Endothelial cell of hepatic sinusoid (primary cell): ENCODE results near the gene YIF1B.
"Not testable (repeated sequence)": the region's sequence is repeated elsewhere in the genome, so short reads cannot be mapped to it uniquely, and the experiment has no call there.

Experiments
- in situ Hi-C: cut with HindIII; loops from 2 replicates; pipeline ENCODE4 v1.10.0; 2017; ENCODE audit warnings: low sequenced_read_pairs

The YIF1B gene

GRCh38 chr19:38315657-38316476, at the start of gene YIF1B:
Gene YIF1B (minus strand): TSS chr19:38315947. CDS start chr19:38315917, 30 bp downstream.
- in situ Hi-C loops: loop anchor here (5.0 kb wide), 1 partner anchor 64 kb away; no protein-coding TSS in a partner anchor

- in situ Hi-C loops: not testable (repeated sequence)
These were observed 47.4 kb upstream of the YIF1B start for GRCh38 chr19:38362946-38363688.

- in situ Hi-C loops: no loop called here
These were observed 46.6 kb upstream of the YIF1B start for GRCh38 chr19:38362076-38362945.

- in situ Hi-C loops: no loop called here
These were observed 45.9 kb upstream of the YIF1B start for GRCh38 chr19:38361633-38362075.

- in situ Hi-C loops: no loop called here
These were observed 45.3 kb upstream of the YIF1B start for GRCh38 chr19:38360839-38361631.

GRCh38 chr19:38360351-38360750, 44.6 kb upstream of the YIF1B start:
- in situ Hi-C loops: no loop called here

GRCh38 chr19:38359242-38360021, 43.7 kb upstream of the YIF1B start:
- in situ Hi-C loops: loop anchor here (5.0 kb wide), 3 partner anchors 92 to 168 kb away; no protein-coding TSS in a partner anchor

GRCh38 chr19:38358071-38358470, 42.3 kb upstream of the YIF1B start:
- in situ Hi-C loops: loop anchor here (5.0 kb wide), 3 partner anchors 91 to 169 kb away; no protein-coding TSS in a partner anchor

- in situ Hi-C loops: loop anchor here (5.0 kb wide), 3 partner anchors 89 to 171 kb away; no protein-coding TSS in a partner anchor
These were observed 40.3 kb upstream of the YIF1B start for GRCh38 chr19:38355728-38356725.

GRCh38 chr19:38352611-38353010, 36.9 kb upstream of the YIF1B start:
- in situ Hi-C loops: no loop called here

- in situ Hi-C loops: no loop called here
These were observed 36.2 kb upstream of the YIF1B start for GRCh38 chr19:38351865-38352395.

- in situ Hi-C loops: no loop called here
These were observed 35.1 kb upstream of the YIF1B start for GRCh38 chr19:38350883-38351282.

GRCh38 chr19:38346837-38347236, 31.1 kb upstream of the YIF1B start:
- in situ Hi-C loops: no loop called here

- in situ Hi-C loops: no loop called here
These were observed 25.2 kb upstream of the YIF1B start for GRCh38 chr19:38340927-38341326.

GRCh38 chr19:38339011-38339410, 23.3 kb upstream of the YIF1B start:
- in situ Hi-C loops: not testable (repeated sequence)

GRCh38 chr19:38337360-38337653, 21.6 kb upstream of the YIF1B start:
- in situ Hi-C loops: no loop called here

- in situ Hi-C loops: no loop called here
These were observed 21.1 kb upstream of the YIF1B start for GRCh38 chr19:38336638-38337359.
